Esophagus muscularis mucosa (tissue), 3 donors: Measurements from ENCODE around the gene PLXNA4.

Source experiments
- EP300 ChIP-seq: sonication (generic); formaldehyde crosslinking; IDR thresholded peaks from one replicate; pipeline ENCODE4 v1.6.1; 2017; ENCODE audit warnings: antibody characterized with exemption
- TF ChIP-seq, protein P1 (sequence below), 3 experiments: fragments of 200-600 bp in 2 of 3; fragments of 450-650 bp in 1 of 3; sonication (generic) in 2 of 3; IDR thresholded peaks; one replicate each; pipeline ENCODE4 v1.5.1; 2017 to 2019; ENCODE audit warnings: antibody characterized with exemption in 3 of 3, mild to moderate bottlenecking in 2 of 3, moderate library complexity in 1 of 3

DNA sequence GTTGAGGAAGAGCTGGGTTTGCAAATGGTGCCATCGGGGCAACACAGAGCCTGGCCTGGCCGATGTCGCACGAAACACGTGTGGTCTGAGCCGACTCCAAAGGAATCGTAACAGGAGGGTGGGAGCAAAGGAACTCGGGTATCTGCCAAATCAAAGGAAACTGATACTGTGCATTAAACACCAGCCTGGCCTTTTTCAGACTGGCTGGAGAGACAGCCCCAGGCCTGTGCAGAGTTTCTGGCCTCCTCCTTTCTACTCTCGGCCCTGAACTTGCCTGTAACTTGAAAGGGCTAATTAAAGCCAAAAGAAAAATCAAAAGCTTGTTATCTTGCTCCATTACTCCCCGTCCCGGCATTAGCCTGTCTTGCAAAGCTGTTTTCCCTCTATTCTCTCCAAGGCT, 71.4 kb downstream of the PLXNA4 start:
- no peak for TF ChIP-seq EP300
- TF ChIP-seq, protein P1, sequence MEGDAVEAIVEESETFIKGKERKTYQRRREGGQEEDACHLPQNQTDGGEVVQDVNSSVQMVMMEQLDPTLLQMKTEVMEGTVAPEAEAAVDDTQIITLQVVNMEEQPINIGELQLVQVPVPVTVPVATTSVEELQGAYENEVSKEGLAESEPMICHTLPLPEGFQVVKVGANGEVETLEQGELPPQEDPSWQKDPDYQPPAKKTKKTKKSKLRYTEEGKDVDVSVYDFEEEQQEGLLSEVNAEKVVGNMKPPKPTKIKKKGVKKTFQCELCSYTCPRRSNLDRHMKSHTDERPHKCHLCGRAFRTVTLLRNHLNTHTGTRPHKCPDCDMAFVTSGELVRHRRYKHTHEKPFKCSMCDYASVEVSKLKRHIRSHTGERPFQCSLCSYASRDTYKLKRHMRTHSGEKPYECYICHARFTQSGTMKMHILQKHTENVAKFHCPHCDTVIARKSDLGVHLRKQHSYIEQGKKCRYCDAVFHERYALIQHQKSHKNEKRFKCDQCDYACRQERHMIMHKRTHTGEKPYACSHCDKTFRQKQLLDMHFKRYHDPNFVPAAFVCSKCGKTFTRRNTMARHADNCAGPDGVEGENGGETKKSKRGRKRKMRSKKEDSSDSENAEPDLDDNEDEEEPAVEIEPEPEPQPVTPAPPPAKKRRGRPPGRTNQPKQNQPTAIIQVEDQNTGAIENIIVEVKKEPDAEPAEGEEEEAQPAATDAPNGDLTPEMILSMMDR (IDR thresholded peaks at IDR 0.05): no peak
